C4-2B (cell line): ENCODE results near the gene GABRG3.

Experiments
- H3K27ac ChIP-seq: fragments of 450-650 bp; 2 replicates; pipeline ENCODE4 v1.5.1; 2017
- ZFX ChIP-seq: fragments of 450-650 bp; IDR thresholded peaks from 2 replicates; pipeline ENCODE4 v1.6.1; 2017
- TF ChIP-seq, protein P1 (sequence below): fragments of 450-650 bp; conservative IDR thresholded peaks from 2 replicates; pipeline ENCODE4 v1.5.1; 2017; ENCODE audit warnings: mild to moderate bottlenecking

The GABRG3 gene

DNA sequence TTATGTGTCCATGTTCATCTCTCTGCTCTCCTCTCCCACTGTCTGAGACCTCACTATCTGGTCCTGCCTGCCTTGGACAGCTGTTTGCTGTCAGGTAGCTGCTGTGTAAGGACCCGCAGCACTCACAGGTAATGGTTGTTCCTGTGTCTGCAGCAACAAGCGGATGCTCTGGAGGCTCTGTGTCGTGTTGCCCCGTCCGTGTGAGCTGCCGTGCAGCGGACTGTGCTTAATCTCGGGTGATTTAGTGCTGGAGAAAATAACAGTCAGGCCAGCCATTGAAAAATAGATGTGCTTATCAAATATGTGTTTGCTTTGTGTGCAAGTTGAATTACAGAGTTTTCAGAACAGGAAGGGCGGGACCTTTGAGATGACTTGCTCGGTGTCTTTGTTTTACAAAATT lies 121.4 kb downstream of the GABRG3 start:
- no peak for TF ChIP-seq ZFX
- TF ChIP-seq, protein P1, sequence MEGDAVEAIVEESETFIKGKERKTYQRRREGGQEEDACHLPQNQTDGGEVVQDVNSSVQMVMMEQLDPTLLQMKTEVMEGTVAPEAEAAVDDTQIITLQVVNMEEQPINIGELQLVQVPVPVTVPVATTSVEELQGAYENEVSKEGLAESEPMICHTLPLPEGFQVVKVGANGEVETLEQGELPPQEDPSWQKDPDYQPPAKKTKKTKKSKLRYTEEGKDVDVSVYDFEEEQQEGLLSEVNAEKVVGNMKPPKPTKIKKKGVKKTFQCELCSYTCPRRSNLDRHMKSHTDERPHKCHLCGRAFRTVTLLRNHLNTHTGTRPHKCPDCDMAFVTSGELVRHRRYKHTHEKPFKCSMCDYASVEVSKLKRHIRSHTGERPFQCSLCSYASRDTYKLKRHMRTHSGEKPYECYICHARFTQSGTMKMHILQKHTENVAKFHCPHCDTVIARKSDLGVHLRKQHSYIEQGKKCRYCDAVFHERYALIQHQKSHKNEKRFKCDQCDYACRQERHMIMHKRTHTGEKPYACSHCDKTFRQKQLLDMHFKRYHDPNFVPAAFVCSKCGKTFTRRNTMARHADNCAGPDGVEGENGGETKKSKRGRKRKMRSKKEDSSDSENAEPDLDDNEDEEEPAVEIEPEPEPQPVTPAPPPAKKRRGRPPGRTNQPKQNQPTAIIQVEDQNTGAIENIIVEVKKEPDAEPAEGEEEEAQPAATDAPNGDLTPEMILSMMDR = no peak
- no peak overlapping the region for H3K27ac ChIP-seq

DNA sequence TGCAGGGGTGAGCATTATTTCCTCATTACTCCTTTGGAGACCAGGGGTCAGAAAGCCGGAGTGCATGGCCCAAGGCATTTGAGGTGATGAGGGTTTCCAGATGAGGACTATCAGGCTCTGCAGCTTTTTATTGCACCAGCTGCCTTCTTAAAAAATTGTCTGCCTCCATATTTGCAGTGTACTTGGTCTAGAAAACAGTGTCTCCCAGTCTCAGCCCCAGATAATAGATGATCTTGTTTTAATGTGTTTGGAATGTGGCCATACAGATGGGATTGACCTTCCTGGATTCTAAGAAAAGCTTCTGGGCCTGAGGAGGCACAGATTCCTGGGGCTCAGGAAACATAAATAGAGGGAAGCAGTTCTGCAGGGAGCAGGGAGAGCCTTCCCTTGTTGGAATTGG lies 123.3 kb downstream of the GABRG3 start:
- TF ChIP-seq ZFX = no peak
- TF ChIP-seq, protein P1 = no peak
- no peak overlapping the region for H3K27ac ChIP-seq

DNA sequence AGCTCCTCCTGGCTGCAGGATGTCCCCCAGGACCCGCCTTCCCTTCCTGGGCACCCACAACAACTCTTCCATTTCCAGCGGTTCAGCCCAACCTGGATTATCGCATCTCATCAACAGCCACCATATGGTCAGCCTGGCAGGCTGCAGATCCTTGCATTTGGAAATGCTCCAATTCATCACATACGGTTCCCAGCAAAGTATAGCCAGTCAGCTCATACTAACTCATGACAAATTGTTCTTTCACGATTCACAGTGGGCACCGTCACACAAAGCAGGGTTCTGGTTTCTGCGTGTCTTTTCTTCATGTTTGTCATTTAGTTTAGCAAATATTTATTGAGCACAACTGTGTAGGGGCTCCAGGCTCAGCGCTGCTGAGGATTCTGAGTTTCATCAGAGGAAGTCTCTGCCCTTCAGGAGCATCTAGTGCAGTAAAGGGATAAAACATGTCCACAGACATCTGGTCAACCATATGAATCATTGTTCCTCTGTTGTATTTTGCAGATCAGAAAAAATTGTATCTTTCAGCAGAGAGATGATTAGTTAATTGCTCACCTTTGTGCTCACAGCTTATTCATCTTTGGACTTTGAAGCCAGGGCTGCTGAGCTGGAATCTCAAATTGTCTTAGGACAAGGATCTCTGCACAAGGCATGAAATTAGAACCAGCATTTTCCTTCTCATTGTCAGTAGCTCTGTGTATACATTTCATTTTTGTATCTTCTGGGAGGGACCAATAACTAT lies 125.1 kb downstream of the GABRG3 start:
- no peak overlapping the region for H3K27ac ChIP-seq
- TF ChIP-seq, protein P1 = no peak
- no peak for TF ChIP-seq ZFX

DNA sequence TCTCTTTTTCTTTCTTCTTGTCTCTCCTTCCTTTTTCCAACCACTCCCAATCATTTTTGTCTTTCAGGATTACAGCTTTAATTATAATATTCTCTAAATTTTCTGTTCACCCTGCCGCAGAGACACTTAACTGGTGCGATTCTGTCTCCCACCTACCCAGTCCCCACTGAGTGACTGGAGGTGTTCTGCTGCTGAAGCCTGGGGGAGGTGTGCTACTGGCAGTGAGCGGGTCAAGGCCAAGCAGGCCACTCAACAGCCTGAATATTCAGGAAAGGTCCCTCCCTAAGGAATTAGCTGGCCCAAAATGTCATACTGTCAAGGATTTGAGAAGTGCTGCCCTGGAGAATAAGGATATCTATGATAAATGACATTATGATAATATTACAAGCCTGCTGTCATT lies 126.5 kb downstream of the GABRG3 start:
- no peak overlapping the region for H3K27ac ChIP-seq
- TF ChIP-seq, protein P1 = no peak
- no peak for TF ChIP-seq ZFX

DNA sequence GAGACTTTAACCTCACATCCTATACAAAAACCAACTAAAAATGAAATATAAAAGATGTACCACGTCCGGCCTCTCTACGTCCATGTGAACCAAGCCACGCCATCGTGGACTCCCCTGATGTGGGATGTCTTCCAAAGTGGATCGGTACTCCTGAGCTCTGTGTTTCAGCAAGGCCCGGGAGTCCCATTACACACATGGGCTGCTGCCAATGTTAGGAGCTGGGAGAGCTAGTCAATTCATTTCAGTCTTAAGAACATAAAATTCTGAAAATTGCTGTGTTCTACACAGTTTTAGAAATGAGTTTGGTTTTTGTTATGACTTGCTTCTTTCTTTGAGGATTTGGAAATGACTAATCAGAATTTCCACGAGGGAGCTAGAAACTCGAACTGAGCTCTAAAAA lies 131.0 kb downstream of the GABRG3 start:
- TF ChIP-seq ZFX = no peak
- TF ChIP-seq, protein P1 = no peak
- no peak overlapping the region for H3K27ac ChIP-seq

DNA sequence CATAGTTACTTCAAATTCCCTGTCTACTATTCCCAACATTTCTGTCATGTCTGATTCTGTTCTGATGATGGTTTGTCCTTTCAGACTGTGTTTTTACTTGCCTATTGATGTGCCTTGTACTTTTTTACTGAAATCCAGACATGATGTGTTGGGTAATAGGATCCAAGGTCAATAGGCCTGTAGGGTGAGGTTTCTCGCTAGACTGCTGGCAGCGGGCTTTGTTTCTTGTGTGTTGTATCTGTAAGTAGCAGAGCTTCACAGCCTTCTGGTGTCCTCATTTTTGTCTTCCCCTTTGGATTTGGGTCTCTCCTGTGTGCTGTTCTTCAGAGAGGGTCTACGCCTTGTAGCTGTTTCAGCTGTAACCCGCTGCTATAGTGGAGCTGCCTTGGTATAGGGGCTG lies 140.3 kb downstream of the GABRG3 start:
- H3K27ac ChIP-seq = no peak overlapping the region
- TF ChIP-seq, protein P1 = no peak
- TF ChIP-seq ZFX = no peak

DNA sequence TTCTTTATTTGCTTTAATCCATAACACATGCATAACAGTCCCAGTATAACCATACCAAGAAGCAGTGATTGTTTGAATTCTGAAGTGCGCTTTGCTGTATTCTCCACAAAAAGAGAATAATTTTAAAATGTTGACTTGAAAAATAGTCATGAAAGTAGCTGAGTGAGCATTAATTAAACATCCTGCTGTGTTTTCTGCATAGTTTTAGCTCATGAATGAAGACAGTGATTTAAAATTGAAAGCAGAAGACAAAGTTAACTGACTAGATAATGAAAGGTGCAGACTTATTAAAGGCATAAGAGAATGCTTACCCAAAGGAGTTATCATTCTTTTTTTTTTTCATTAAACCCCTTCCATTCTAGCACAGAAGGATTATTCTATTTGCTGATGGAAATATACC lies 143.5 kb downstream of the GABRG3 start:
- no peak for TF ChIP-seq ZFX
- no peak overlapping the region for H3K27ac ChIP-seq

DNA sequence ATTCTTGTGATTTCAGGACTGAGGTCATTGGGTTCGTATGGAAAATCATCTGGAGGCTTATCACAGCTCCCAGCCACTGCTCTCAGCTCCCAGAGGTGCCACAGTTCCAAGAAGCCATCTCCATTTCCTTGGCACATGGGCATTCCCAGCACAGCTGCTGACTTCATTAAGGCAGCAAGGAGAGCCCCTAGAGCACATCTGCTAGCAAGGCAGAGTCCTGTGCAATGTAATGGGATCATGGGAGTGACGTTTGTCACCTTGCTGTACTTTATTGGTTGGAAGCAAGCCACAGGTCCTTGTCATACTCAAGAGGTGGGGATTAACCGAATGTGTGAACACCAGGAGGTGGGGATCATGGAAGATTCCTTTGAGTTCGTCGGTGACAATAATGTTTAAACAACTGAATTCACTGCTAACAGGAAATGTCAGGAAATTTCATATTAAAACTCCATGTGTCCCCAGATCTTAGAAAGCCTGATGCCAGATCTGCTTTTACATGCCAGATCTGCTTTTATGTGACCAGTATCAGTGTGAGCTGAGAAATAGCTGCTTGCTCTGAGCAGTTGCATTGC lies 148.8 kb downstream of the GABRG3 start:
- no peak overlapping the region for H3K27ac ChIP-seq
- TF ChIP-seq, protein P1 = no peak
- TF ChIP-seq ZFX = no peak
